PC-9 (cell line): ENCODE measurements around the gene HMOX2.

Experiments
- CTCF ChIP-seq: fragments of 200-600 bp; sonication (generic); conservative IDR thresholded peaks from 2 replicates; pipeline ENCODE4 v1.6.1; 2017; ENCODE audit warnings: mixed run types, antibody characterized with exemption, mild to moderate bottlenecking, moderate library complexity
- EZH2 ChIP-seq: fragments of 200-600 bp; sonication (generic); IDR thresholded peaks from 2 replicates; pipeline ENCODE4 v1.8.0; 2017; ENCODE audit warnings: antibody characterized with exemption, low read depth

GRCh38 chr16:4496305-4496704 is 20.1 kb downstream of the HMOX2 start:
- no peak for TF ChIP-seq CTCF
- no peak for TF ChIP-seq EZH2
